Immature natural killer cell (primary cell): ENCODE measurements around the gene SPTBN1. TPM values are rescaled to one million over a fixed set of nuclear protein-coding genes. Genes with fewer than 3 reads are reported as not detected.
"Not testable (repeated sequence)": the region's sequence is repeated elsewhere in the genome, so short reads cannot be mapped to it uniquely, and the experiment has no call there.

Experiments
- DNase-seq, 3 donors: peaks; one replicate each; pipeline ENCODE4 v3.0.0; 2022; ENCODE audit warnings: mixed read lengths in 1 of 3
- H3K27ac Mint-ChIP-seq, 6 donors: one replicate each; pipeline ENCODE4 v1.8.0; 2020; ENCODE audit warnings: mixed read lengths in 6 of 6, mild to moderate bottlenecking in 5 of 6, inconsistent platforms in 4 of 6, moderate library complexity in 3 of 6
- H3K27me3 Mint-ChIP-seq, 3 donors: one replicate each; pipeline ENCODE4 v1.8.0; 2020 to 2021; ENCODE audit warnings: low read depth in 3 of 3, mild to moderate bottlenecking in 3 of 3, mixed read lengths in 3 of 3, moderate library complexity in 3 of 3, inconsistent platforms in 1 of 3
- H3K36me3 Mint-ChIP-seq, 3 donors: one replicate each; pipeline ENCODE4 v1.8.0; 2020; ENCODE audit warnings: mixed read lengths in 3 of 3, inconsistent platforms in 2 of 3, mild to moderate bottlenecking in 2 of 3
- H3K4me1 Mint-ChIP-seq, 2 donors: one replicate each; pipeline ENCODE4 v1.8.0; 2020; ENCODE audit warnings: inconsistent platforms in 2 of 2, mild to moderate bottlenecking in 2 of 2, mixed read lengths in 2 of 2, moderate library complexity in 1 of 2
- H3K4me3 Mint-ChIP-seq, 5 donors: one replicate each; pipeline ENCODE4 v1.8.0; 2020; ENCODE audit warnings: mild to moderate bottlenecking in 5 of 5, mixed read lengths in 5 of 5, inconsistent platforms in 3 of 5, moderate library complexity in 3 of 5
- H3K9me3 Mint-ChIP-seq, 6 donors: one replicate each; pipeline ENCODE4 v1.8.0; 2020; ENCODE audit warnings: mild to moderate bottlenecking in 6 of 6, mixed read lengths in 6 of 6, inconsistent platforms in 4 of 6, moderate library complexity in 3 of 6
- polyA plus RNA-seq, 3 donors: library from polyadenylated mRNA; unstranded; fragments of 300-500 nt; fragmentation: Illumina TruSeq; gene quantifications; one replicate each; pipeline ENCODE4 v1.2.3, GENCODE V29; 2021

SPTBN1 gene
- polyA plus RNA-seq, 3 donors from 2014 or later: 0.41 to 57.5 (median 7.7) TPM

DNA sequence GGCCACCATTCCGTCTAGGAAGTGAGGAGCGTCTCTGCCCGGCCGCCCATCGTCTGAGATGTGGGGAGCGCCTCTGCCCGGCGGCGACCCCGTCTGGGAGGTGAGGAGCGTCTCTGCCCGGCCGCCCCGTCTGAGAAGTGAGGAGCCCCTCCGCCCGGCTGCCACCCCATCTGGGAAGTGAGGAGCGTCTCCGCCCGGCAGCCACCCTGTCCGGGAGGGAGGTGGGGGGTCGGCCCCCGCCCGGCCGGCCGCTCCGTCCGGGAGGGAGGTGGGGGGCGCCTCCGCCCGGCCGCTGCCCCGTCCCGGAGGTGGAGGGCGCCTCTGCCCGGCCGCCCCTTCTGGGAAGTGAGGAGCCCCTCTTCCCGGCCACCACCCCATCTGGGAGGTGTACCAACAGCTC, 242.8 kb downstream of the SPTBN1 start:
- H3K27me3 Mint-ChIP-seq, H3K4me3 Mint-ChIP-seq, H3K27ac Mint-ChIP-seq, H3K4me1 Mint-ChIP-seq, DNase-seq, H3K9me3 Mint-ChIP-seq, H3K36me3 Mint-ChIP-seq: not testable (repeated sequence)

DNA sequence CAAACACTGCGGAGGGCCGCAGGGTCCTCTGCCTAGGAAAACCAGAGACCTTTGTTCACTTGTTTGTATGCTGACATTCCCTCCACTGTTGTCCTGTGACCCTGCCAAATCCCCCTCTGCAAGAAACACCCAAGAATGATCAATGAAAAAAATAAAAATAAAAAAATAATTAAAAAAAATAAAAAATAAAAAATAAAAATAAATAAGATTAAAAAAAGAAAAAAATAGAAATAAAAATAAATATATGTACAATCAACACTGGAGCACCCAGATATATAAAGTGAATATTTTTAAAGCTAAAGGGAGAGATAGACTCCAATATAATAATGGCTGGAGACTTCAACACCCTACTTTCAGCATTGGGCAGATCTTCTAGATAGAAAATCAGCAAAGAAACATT, 243.5 kb downstream of the SPTBN1 start:
- Mint-ChIP-seq H3K9me3 (no peaks in the 10 kb centered on the region), H3K4me3 (no peak overlapping the region), H3K27ac (peak overlapping the region in 1 of 6 donors; percentile 54), H3K27me3 (peaks cover 0 to 4% (median 4%) of the 10 kb centered on the region in 3 donors), H3K36me3 (no peaks in the 10 kb centered on the region), H3K4me1 (no peaks in the 10 kb centered on the region)
- no peak for DNase-seq

DNA sequence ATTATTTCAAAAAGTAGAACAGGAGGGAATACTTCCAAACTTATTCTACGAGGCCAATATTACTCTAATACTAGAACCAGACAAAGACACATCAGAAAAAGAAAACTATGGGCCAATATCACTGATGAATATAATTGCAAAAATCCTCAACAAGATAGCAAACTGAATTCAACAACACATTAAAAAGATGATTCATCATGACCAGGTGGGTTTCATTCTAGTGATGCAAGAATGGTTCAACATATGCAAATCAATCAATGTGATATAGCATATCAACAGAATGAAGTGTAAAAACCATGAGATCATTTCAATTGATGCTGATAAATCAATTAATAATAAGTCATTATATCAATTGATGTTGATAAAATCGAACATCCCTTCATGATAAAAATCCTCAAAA, 244.9 kb downstream of the SPTBN1 start:
- H3K4me3 Mint-ChIP-seq: no peak overlapping the region
- no peaks in the 10 kb centered on the region for H3K36me3 Mint-ChIP-seq
- no peaks in the 10 kb centered on the region for H3K4me1 Mint-ChIP-seq
- DNase-seq: no peak
- H3K9me3 Mint-ChIP-seq: no peaks in the 10 kb centered on the region
- H3K27me3 Mint-ChIP-seq: peaks cover 0 to 4% (median 2%) of the 10 kb centered on the region in 3 donors
- H3K27ac Mint-ChIP-seq: no peak overlapping the region

DNA sequence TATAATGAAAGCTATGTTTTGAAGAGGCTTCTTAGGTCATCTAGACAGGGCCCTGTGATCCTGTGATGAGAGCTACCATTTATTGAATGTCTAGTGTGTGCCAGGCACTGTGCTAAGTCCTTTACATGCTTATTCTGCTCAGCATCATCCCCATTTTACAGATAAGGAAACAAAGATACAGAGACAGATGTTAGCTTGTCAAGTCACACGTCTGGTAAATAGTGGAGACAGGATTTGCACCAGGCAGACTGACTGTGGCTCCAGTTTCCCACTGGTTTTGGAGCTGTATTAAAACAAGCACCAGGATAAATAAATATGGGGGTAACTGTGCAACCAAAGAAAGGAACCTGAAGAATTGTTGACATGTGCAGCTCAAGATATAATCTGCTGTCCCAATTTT, 248.1 kb downstream of the SPTBN1 start:
- no peaks in the 10 kb centered on the region for H3K36me3 Mint-ChIP-seq
- H3K9me3 Mint-ChIP-seq: no peaks in the 10 kb centered on the region
- no peak overlapping the region for H3K4me3 Mint-ChIP-seq
- H3K27ac Mint-ChIP-seq: no peak overlapping the region
- H3K4me1 Mint-ChIP-seq: no peaks in the 10 kb centered on the region
- peaks cover 0 to 10% (median 7%) of the 10 kb centered on the region in 3 donors for H3K27me3 Mint-ChIP-seq
- DNase-seq: no peak

DNA sequence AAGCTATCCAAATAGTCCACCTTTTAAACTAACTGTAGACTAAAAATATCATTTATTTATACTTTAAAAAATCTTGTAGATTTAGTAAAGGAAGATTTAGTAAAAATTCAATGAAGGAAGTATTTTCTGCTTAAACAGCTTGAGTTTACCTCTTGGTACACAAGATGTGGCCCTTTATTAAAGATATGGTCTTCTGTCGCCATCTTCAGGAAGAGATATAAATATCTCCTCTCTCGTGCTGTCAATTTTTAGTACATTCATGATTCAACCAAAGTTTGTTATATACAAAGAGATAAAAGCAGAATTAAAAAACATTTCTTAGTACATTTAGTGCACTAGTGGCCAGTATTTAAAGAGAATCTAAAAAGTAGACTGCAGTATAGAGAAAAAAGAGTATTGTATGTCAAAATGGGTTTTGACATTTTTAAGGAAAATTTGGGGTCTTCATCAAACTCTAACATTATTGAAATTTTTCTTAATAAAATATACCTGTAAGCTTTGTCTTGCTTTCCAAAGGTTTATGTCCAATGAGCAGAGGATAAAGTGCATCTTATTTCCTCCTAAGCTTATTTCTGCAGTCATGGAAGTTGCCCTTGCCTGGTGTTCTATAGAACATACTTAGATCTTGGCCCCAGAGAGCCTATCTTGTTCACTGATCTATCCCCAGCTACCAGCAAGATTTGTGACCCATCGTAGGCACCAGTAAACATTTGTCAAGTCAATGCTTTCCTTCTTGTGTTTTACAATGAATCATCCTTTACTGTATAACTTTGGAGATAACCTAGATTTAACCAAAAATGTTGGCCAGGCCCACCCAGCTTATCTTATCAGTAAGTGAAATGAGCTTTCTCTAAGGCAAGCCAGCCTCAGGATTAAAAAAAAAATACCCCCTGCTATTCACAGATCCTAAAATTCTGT, 248.8 kb downstream of the SPTBN1 start:
- DNase-seq: peak; percentile 37 to 57 (median 43)
- no peaks in the 10 kb centered on the region for H3K36me3 Mint-ChIP-seq
- H3K9me3 Mint-ChIP-seq: no peaks in the 10 kb centered on the region
- H3K4me3 Mint-ChIP-seq: no peak overlapping the region
- H3K4me1 Mint-ChIP-seq: no peaks in the 10 kb centered on the region
- peaks cover 0 to 10% (median 10%) of the 10 kb centered on the region in 3 donors for H3K27me3 Mint-ChIP-seq
- H3K27ac Mint-ChIP-seq: no peak overlapping the region

DNA sequence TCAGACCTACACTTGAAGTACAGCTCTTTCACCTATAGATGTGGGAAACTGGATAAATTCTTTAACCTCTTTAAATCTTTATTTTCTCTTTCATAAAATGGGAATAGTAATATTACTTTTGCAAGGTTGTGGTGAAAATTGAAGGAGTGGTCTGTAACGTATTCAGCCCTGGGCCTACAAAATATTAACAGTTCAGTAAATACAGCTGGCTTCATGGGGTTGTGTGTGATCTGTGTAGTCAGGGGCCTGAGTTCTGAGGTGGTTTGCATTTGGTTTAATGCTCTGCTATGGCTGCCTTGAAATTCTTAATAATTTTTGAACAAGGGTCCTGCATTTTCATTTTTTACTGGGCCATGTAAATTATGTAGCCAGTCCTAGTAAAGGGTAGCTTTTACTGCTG, 250.5 kb downstream of the SPTBN1 start:
- H3K27me3 Mint-ChIP-seq: peaks cover 4 to 11% (median 11%) of the 10 kb centered on the region in 3 donors
- no peak overlapping the region for H3K27ac Mint-ChIP-seq
- DNase-seq: no peak
- no peak overlapping the region for H3K4me3 Mint-ChIP-seq
- no peaks in the 10 kb centered on the region for H3K36me3 Mint-ChIP-seq
- H3K4me1 Mint-ChIP-seq: peaks cover 0 to 2% of the 10 kb centered on the region in 2 donors
- H3K9me3 Mint-ChIP-seq: no peaks in the 10 kb centered on the region

DNA sequence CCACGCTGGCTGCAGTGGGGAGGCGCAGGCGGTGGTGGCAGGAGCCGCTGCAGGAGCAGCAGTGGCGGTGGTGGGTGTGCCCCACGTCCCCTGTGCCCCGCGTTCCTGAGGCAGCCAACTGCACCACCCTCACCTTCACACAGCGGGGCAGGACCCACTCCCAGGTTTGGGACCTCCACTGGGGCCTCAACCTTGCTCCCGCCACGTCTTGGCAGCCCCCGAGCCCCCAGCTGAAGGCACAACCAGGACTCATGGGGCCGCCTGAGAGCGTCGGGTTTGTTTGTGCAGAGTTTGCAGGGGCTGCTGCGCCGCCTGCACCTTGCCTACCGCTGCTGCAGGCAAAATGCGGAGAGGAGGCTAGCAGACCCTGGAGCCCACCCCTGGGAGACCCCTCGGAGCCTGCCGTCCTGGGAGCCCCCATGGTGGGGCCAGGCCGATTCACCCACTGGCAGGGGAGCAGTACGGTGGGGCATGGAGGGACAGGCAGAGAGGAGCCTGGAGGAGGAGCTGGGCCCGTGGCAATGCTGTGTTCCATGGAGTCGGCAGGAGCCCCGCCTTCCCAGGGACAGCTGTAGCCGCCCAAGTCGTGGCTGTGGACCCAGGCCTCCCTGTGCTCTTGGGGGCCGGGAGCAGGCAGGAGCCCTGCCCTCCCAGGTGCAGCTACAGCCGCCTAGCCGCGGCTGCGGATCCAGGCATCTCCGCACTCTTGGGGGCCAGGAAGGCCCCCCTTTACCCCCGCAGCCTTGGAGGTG, 252.6 kb downstream of the SPTBN1 start:
- Mint-ChIP-seq H3K27me3 (peaks cover 8 to 12% (median 11%) of the 10 kb centered on the region in 3 donors), H3K9me3 (no peaks in the 10 kb centered on the region), H3K27ac (no peak overlapping the region), H3K4me3 (peak overlapping the region in 1 of 5 donors; percentile 12), H3K36me3 (no peaks in the 10 kb centered on the region), H3K4me1 (peaks cover 0 to 2% of the 10 kb centered on the region in 2 donors)
- no peak for DNase-seq

DNA sequence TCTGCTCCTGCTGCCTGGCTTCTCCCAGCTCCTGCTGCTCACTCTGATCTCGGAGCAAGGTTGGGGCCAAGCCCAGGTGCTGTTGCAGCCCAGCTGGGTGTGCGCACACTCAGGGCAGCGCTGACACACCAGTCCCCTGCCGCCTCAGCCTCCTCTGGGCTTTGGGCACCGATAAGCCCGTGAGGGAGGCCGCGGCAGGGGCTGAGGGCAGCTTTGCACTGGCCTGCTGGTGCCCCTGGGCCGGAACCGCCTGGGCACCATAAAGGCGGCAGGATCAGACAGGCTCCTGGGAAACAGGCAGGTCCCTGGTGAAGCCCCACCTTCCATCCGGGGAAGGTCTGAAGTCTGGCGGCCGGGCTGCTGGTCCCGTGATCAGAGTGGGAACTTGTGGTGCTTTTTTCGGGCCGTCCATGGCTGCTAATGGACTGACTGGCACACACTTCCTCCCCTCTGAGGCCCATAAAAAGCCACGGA, 253.2 kb downstream of the SPTBN1 start:
- Mint-ChIP-seq H3K4me3 (peak overlapping the region in 1 of 5 donors; percentile 12), H3K4me1 (peaks cover 0 to 2% of the 10 kb centered on the region in 2 donors), H3K27me3 (peaks cover 9 to 13% (median 11%) of the 10 kb centered on the region in 3 donors), H3K27ac (no peak overlapping the region), H3K9me3 (no peaks in the 10 kb centered on the region), H3K36me3 (no peaks in the 10 kb centered on the region)
- DNase-seq: no peak

DNA sequence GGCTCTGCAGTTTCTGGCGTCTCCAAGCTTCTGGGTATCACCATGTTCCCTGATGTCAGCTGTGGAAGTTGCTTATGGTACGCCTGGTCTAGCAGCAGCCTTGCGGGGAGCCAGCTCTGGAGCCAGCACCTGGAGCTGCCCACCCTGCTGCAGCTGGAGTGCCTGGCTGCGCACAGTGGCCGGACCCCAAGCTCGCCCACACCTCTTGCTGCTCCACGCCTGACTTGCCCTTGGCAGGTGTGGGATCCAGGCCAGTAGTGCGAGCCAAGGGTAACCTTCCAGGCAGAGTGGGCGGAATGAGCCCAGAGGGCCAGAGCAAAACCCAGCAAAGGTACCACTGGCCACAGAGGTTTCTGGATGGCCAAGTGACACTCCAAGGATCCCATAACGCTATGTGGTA, 254.1 kb downstream of the SPTBN1 start:
- Mint-ChIP-seq H3K4me3 (no peak overlapping the region), H3K36me3 (no peaks in the 10 kb centered on the region), H3K4me1 (peaks cover 0 to 2% of the 10 kb centered on the region in 2 donors), H3K27me3 (peaks cover 9 to 13% (median 11%) of the 10 kb centered on the region in 3 donors), H3K27ac (no peak overlapping the region), H3K9me3 (no peaks in the 10 kb centered on the region)
- DNase-seq: no peak

DNA sequence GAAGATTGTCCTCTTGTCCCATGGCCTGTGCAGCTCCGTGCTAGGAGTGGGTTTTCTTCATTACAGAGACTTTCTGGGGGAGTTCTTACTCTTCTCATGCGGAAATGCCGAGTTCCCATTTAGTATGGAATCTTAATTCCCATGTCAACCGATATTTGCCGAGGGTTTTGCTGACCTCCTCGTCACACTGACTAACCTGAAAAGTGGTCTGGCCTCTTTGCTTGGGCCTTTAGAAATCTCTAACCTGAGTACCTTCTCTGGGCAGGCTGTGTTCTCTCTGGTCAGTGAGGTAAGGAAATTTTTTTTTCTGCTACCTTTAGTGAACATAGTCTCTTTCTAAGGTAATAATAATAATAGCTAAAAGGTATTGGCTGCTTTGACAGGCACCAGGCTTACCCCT, 256.4 kb downstream of the SPTBN1 start:
- H3K4me3 Mint-ChIP-seq: no peak overlapping the region
- H3K27me3 Mint-ChIP-seq: peaks cover 15 to 16% (median 15%) of the 10 kb centered on the region in 3 donors
- no peaks in the 10 kb centered on the region for H3K9me3 Mint-ChIP-seq
- DNase-seq: no peak
- no peak overlapping the region for H3K27ac Mint-ChIP-seq
- H3K36me3 Mint-ChIP-seq: no peaks in the 10 kb centered on the region
- peaks cover 0 to 2% of the 10 kb centered on the region in 2 donors for H3K4me1 Mint-ChIP-seq

DNA sequence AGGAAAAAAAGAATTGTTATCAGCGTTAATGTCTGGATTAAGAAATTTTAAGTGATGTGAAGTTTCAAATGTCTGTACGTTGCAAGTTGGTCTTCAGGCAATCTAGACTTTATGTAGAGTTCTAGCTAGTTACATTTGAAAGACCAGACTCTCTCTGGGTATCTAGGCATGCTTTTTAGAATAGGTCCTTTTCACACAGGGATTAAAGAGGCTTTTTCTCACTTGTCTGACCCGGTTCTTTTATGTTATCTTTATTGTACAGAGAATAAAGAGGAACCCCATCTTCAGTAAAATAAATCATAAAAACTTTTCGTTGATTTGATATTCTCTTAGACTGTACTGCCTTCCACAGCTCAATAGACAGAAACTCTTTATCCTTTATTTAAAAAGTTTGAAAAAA, 258.9 kb downstream of the SPTBN1 start:
- peaks cover 0 to 2% of the 10 kb centered on the region in 2 donors for H3K4me1 Mint-ChIP-seq
- H3K36me3 Mint-ChIP-seq: no peaks in the 10 kb centered on the region
- peaks cover 0 to 1% (median 0%) of the 10 kb centered on the region in 6 donors for H3K9me3 Mint-ChIP-seq
- H3K4me3 Mint-ChIP-seq: no peak overlapping the region
- no peak for DNase-seq
- H3K27me3 Mint-ChIP-seq: peaks cover 7 to 18% (median 9%) of the 10 kb centered on the region in 3 donors
- no peak overlapping the region for H3K27ac Mint-ChIP-seq

DNA sequence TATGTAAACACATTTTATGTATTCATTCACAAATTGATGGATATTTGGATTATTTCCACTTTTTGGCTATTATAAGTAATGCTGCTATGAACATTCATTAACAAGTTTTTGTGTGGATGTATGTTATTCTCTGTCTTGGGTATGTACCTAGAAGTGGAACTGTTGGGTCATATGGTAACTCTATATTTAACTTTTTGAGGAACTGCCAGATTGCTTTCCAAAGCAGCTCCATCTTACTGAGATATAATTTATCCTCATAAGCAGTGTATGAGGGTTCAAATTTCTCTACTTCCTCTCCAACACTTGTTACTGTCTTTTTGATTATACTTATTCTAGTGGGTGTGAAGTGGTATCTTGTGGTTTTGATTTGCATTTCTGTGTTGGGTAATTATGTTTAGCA, 260.2 kb downstream of the SPTBN1 start:
- peaks cover 6 to 14% (median 9%) of the 10 kb centered on the region in 3 donors for H3K27me3 Mint-ChIP-seq
- no peak for DNase-seq
- H3K9me3 Mint-ChIP-seq: peaks cover 0 to 1% (median 0%) of the 10 kb centered on the region in 6 donors
- no peak overlapping the region for H3K4me3 Mint-ChIP-seq
- H3K4me1 Mint-ChIP-seq: no peaks in the 10 kb centered on the region
- no peaks in the 10 kb centered on the region for H3K36me3 Mint-ChIP-seq
- H3K27ac Mint-ChIP-seq: no peak overlapping the region

DNA sequence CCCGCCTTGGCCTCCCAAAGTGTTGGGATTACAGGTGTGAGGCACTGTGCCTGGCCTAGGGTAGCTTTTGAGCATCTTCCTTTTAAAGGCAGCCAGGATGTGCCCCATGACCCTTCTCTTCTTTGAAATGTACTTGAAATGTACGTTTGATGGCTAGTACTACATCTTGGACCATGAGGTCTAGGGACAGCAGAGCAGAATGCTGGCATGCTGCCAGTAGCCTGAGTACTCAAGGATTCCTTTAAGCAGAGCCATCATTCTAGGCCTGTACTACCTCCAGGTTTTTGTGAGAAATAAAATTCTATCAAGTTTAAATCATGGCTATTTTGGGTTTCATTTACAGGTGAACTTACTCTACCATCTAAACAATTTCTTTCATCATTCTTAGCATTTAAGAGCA, 264.4 kb downstream of the SPTBN1 start:
- no peak overlapping the region for H3K27ac Mint-ChIP-seq
- H3K4me3 Mint-ChIP-seq: no peak overlapping the region
- peaks cover 0 to 1% (median 0%) of the 10 kb centered on the region in 6 donors for H3K9me3 Mint-ChIP-seq
- no peak for DNase-seq
- peaks cover 19 to 24% of the 10 kb centered on the region in 2 donors for H3K4me1 Mint-ChIP-seq
- H3K27me3 Mint-ChIP-seq: peaks cover 9 to 16% (median 10%) of the 10 kb centered on the region in 3 donors
- no peaks in the 10 kb centered on the region for H3K36me3 Mint-ChIP-seq
